ENCODE data around the gene NKAIN2.
"Not testable (repeated sequence)": the region's sequence is repeated elsewhere in the genome, so short reads cannot be mapped to it uniquely, and the experiment has no call there.

NKAIN2 gene

DNA sequence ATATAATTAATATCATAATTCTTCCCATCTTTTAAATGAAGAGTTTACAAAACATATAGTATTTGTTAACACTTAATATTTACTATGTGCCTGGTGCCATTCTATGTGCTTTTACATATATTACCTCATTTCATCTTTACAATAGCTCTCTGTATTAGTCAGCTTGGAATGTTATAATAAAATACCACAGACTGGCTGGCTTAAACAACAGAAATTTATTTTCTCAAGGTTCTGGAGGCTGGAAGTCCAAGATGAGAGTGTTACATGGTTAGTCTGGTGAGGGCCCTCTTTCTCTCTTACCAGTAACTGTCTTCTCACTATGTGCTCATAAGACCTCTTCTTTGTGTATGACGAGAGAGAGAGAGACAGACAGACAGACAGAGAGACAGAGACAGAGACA, 110.2 kb downstream of the NKAIN2 start (continued):
- TF ChIP-seq, protein P1, sequence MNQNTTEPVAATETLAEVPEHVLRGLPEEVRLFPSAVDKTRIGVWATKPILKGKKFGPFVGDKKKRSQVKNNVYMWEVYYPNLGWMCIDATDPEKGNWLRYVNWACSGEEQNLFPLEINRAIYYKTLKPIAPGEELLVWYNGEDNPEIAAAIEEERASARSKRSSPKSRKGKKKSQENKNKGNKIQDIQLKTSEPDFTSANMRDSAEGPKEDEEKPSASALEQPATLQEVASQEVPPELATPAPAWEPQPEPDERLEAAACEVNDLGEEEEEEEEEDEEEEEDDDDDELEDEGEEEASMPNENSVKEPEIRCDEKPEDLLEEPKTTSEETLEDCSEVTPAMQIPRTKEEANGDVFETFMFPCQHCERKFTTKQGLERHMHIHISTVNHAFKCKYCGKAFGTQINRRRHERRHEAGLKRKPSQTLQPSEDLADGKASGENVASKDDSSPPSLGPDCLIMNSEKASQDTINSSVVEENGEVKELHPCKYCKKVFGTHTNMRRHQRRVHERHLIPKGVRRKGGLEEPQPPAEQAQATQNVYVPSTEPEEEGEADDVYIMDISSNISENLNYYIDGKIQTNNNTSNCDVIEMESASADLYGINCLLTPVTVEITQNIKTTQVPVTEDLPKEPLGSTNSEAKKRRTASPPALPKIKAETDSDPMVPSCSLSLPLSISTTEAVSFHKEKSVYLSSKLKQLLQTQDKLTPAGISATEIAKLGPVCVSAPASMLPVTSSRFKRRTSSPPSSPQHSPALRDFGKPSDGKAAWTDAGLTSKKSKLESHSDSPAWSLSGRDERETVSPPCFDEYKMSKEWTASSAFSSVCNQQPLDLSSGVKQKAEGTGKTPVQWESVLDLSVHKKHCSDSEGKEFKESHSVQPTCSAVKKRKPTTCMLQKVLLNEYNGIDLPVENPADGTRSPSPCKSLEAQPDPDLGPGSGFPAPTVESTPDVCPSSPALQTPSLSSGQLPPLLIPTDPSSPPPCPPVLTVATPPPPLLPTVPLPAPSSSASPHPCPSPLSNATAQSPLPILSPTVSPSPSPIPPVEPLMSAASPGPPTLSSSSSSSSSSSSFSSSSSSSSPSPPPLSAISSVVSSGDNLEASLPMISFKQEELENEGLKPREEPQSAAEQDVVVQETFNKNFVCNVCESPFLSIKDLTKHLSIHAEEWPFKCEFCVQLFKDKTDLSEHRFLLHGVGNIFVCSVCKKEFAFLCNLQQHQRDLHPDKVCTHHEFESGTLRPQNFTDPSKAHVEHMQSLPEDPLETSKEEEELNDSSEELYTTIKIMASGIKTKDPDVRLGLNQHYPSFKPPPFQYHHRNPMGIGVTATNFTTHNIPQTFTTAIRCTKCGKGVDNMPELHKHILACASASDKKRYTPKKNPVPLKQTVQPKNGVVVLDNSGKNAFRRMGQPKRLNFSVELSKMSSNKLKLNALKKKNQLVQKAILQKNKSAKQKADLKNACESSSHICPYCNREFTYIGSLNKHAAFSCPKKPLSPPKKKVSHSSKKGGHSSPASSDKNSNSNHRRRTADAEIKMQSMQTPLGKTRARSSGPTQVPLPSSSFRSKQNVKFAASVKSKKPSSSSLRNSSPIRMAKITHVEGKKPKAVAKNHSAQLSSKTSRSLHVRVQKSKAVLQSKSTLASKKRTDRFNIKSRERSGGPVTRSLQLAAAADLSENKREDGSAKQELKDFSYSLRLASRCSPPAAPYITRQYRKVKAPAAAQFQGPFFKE (tag by site-specific recombination; IDR thresholded peaks at IDR 0.05; ENCODE audit: borderline replicate concordance), result no peak
- no peak for TF ChIP-seq ZNF658 (tag by site-specific recombination; IDR thresholded peaks at IDR 0.05)
- TF ChIP-seq, protein P2, sequence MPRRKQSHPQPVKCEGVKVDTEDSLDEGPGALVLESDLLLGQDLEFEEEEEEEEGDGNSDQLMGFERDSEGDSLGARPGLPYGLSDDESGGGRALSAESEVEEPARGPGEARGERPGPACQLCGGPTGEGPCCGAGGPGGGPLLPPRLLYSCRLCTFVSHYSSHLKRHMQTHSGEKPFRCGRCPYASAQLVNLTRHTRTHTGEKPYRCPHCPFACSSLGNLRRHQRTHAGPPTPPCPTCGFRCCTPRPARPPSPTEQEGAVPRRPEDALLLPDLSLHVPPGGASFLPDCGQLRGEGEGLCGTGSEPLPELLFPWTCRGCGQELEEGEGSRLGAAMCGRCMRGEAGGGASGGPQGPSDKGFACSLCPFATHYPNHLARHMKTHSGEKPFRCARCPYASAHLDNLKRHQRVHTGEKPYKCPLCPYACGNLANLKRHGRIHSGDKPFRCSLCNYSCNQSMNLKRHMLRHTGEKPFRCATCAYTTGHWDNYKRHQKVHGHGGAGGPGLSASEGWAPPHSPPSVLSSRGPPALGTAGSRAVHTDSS (tag by site-specific recombination; IDR thresholded peaks at IDR 0.05), result no peak
- TF ChIP-seq, protein P3, sequence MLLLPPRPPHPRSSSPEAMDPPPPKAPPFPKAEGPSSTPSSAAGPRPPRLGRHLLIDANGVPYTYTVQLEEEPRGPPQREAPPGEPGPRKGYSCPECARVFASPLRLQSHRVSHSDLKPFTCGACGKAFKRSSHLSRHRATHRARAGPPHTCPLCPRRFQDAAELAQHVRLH (tag by site-specific recombination; IDR thresholded peaks at IDR 0.05), result no peak
- TF ChIP-seq, protein P4, sequence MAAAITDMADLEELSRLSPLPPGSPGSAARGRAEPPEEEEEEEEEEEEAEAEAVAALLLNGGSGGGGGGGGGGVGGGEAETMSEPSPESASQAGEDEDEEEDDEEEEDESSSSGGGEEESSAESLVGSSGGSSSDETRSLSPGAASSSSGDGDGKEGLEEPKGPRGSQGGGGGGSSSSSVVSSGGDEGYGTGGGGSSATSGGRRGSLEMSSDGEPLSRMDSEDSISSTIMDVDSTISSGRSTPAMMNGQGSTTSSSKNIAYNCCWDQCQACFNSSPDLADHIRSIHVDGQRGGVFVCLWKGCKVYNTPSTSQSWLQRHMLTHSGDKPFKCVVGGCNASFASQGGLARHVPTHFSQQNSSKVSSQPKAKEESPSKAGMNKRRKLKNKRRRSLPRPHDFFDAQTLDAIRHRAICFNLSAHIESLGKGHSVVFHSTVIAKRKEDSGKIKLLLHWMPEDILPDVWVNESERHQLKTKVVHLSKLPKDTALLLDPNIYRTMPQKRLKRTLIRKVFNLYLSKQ (tag by site-specific recombination; IDR thresholded peaks at IDR 0.05; ENCODE audit: borderline replicate concordance), result no peak
- TF ChIP-seq, protein P5, sequence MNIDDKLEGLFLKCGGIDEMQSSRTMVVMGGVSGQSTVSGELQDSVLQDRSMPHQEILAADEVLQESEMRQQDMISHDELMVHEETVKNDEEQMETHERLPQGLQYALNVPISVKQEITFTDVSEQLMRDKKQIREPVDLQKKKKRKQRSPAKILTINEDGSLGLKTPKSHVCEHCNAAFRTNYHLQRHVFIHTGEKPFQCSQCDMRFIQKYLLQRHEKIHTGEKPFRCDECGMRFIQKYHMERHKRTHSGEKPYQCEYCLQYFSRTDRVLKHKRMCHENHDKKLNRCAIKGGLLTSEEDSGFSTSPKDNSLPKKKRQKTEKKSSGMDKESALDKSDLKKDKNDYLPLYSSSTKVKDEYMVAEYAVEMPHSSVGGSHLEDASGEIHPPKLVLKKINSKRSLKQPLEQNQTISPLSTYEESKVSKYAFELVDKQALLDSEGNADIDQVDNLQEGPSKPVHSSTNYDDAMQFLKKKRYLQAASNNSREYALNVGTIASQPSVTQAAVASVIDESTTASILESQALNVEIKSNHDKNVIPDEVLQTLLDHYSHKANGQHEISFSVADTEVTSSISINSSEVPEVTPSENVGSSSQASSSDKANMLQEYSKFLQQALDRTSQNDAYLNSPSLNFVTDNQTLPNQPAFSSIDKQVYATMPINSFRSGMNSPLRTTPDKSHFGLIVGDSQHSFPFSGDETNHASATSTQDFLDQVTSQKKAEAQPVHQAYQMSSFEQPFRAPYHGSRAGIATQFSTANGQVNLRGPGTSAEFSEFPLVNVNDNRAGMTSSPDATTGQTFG (tag by site-specific recombination; IDR thresholded peaks at IDR 0.05; ENCODE audit: borderline replicate concordance), result no peak
- TF ChIP-seq, protein P6, sequence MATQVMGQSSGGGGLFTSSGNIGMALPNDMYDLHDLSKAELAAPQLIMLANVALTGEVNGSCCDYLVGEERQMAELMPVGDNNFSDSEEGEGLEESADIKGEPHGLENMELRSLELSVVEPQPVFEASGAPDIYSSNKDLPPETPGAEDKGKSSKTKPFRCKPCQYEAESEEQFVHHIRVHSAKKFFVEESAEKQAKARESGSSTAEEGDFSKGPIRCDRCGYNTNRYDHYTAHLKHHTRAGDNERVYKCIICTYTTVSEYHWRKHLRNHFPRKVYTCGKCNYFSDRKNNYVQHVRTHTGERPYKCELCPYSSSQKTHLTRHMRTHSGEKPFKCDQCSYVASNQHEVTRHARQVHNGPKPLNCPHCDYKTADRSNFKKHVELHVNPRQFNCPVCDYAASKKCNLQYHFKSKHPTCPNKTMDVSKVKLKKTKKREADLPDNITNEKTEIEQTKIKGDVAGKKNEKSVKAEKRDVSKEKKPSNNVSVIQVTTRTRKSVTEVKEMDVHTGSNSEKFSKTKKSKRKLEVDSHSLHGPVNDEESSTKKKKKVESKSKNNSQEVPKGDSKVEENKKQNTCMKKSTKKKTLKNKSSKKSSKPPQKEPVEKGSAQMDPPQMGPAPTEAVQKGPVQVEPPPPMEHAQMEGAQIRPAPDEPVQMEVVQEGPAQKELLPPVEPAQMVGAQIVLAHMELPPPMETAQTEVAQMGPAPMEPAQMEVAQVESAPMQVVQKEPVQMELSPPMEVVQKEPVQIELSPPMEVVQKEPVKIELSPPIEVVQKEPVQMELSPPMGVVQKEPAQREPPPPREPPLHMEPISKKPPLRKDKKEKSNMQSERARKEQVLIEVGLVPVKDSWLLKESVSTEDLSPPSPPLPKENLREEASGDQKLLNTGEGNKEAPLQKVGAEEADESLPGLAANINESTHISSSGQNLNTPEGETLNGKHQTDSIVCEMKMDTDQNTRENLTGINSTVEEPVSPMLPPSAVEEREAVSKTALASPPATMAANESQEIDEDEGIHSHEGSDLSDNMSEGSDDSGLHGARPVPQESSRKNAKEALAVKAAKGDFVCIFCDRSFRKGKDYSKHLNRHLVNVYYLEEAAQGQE (tag by site-specific recombination; IDR thresholded peaks at IDR 0.05), result no peak

DNA sequence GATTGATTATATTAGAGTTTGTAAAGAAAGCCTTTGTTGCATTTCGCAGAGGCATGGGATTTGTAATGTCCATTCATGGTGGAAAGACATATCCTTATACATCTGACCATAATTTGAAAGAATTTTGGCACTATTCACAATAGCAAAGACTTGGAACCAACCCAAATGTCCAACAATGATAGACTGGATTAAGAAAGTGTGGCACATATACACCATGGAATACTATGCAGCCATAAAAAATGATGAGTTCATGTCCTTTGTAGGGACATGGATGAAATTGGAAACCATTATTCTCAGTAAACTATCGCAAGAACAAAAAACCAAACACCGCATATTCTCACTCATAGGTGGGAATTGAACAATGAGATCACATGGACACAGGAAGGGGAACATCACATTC, 119.7 kb downstream of the NKAIN2 start:
- H3K27ac ChIP-seq (ENCODE audit: extremely low read depth, low read depth, low read length); H3K4me3 ChIP-seq (ENCODE audit: low read depth, low read length); H3K36me3 ChIP-seq (ENCODE audit: control insufficient read depth in 2 of 2, insufficient read depth in 1 of 2, low read length in 2 of 2); H3K9me3 ChIP-seq (ENCODE audit: control insufficient read depth, insufficient read depth, low read depth, low read length); POLR2A ChIA-PET: not testable (repeated sequence)
- H3K4me1 ChIP-seq (ENCODE audit: control insufficient read depth, insufficient read depth, low read length), result peaks cover 11% of the 10 kb centered on the region
- TF ChIP-seq, protein P3 (tag by site-specific recombination; IDR thresholded peaks at IDR 0.05), result peak; percentile 67
- TF ChIP-seq ZNF146 (tag by site-specific recombination; IDR thresholded peaks at IDR 0.05), result peak; percentile 54
- CTCF ChIA-PET, result interaction anchor here (0.5 to 0.7 kb wide), 2 partner anchors 272 to 1089 kb away, joined by 6 read pairs; no protein-coding TSS in a partner anchor
